ENCODE measurements around the gene C1orf74. TPM values are rescaled to one million over a fixed set of nuclear protein-coding genes. Genes with fewer than 3 reads are reported as not detected.

C1orf74 gene
- total and polyA plus RNA-seq, 12 donors: 0.98 to 5.4 (median 2.2) TPM

DNA sequence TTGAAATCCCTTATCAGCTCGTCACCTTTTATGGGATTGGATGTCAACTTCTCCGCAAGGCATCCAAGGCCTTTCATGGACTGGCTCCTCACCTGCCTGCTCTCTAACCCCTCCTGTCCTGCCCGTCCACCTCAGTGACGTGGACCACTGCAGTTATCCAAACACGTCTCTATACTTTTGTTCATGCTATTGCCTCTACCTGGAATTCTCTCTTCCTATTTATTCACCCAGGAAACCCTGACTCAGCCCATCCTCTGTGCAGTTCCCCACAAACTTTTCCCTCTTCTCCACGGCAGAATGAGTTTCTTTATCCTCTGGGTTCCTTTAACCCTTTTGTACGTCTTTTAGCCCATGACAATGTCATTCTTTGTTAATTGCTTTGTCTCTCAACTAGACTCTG, 38.3 kb upstream of the C1orf74 start:
- no peak overlapping the region for H3K4me3 ChIP-seq
- no peak for DNase-seq
- TF ChIP-seq POLR2A (IDR thresholded peaks at IDR 0.05) (no peak), CTCF (IDR thresholded peaks at IDR 0.05) (no peak)
- no peaks in the 10 kb centered on the region for H3K36me3 ChIP-seq (replicated peaks in 1 of 2)
- intact Hi-C loops (cut with DNase I): no loop called here
- no peaks in the 10 kb centered on the region for H3K27me3 ChIP-seq
- H3K4me1 ChIP-seq (replicated peaks in 1 of 2): peaks cover 5 to 9% of the 10 kb centered on the region in 2 donors
- H3K27ac ChIP-seq: no peak overlapping the region
- 49 to 58% (median 53%) methylated on average over 7 of the region's 7 CpGs for WGBS, 4 donors
- H3K9me3 ChIP-seq (replicated peaks in 1 of 3): no peaks in the 10 kb centered on the region

- no peak for DNase-seq
- Histone ChIP-seq H3K36me3 (replicated peaks in 1 of 2) (no peaks in the 10 kb centered on the region), H3K27me3 (no peaks in the 10 kb centered on the region), H3K27ac (no peak overlapping the region), H3K4me1 (replicated peaks in 1 of 2) (peaks cover 0 to 5% of the 10 kb centered on the region in 2 donors), H3K9me3 (replicated peaks in 1 of 3) (no peaks in the 10 kb centered on the region), H3K4me3 (no peak overlapping the region)
- WGBS, 4 donors: 36 to 74% (median 60%) methylated on average over 4 of the region's 4 CpGs
- intact Hi-C loops (cut with DNase I): no loop called here
- TF ChIP-seq POLR2A (IDR thresholded peaks at IDR 0.05) (no peak), CTCF (IDR thresholded peaks at IDR 0.05) (no peak)
Observed at GRCh38 chr1:209820986-209821385, 36.6 kb upstream of the C1orf74 start.

GRCh38 chr1:209819058-209819457, 34.7 kb upstream of the C1orf74 start:
- intact Hi-C loops (cut with DNase I): no loop called here
- no peaks in the 10 kb centered on the region for H3K27me3 ChIP-seq
- H3K4me3 ChIP-seq: no peak overlapping the region
- H3K9me3 ChIP-seq (replicated peaks in 1 of 3): no peaks in the 10 kb centered on the region
- H3K36me3 ChIP-seq (replicated peaks in 1 of 2): no peaks in the 10 kb centered on the region
- no peak for TF ChIP-seq POLR2A (IDR thresholded peaks at IDR 0.05)
- TF ChIP-seq CTCF (IDR thresholded peaks at IDR 0.05): no peak
- no peak overlapping the region for H3K27ac ChIP-seq
- peaks cover 0 to 5% of the 10 kb centered on the region in 2 donors for H3K4me1 ChIP-seq (replicated peaks in 1 of 2)
- WGBS, 4 donors: 39 to 73% (median 54%) methylated on average over 1 of the region's 1 CpG
- no peak for DNase-seq

GRCh38 chr1:209817691-209818090, 33.3 kb upstream of the C1orf74 start:
- intact Hi-C loops (cut with DNase I): no loop called here
- Histone ChIP-seq H3K27ac (no peak overlapping the region), H3K27me3 (no peaks in the 10 kb centered on the region), H3K36me3 (replicated peaks in 1 of 2) (no peaks in the 10 kb centered on the region), H3K4me1 (replicated peaks in 1 of 2) (peaks cover 0 to 2% of the 10 kb centered on the region in 2 donors), H3K9me3 (replicated peaks in 1 of 3) (no peaks in the 10 kb centered on the region), H3K4me3 (no peak overlapping the region)
- no peak for TF ChIP-seq POLR2A (IDR thresholded peaks at IDR 0.05)
- TF ChIP-seq CTCF (IDR thresholded peaks at IDR 0.05): no peak
- no peak for DNase-seq
- WGBS, 4 donors: 79 to 100% (median 96%) methylated on average over 1 of the region's 1 CpG
